GM21786 (cell line): ENCODE measurements around the gene MTRF1L.
A peak's percentile ranks its signal among the peaks of the same experiment; 100 is the strongest.

Source experiments
- ATAC-seq: cut with Tn5 transposase; IDR thresholded peaks from one replicate; pipeline ENCODE4 v1.9.1; 2021; ENCODE audit not compliant: unreplicated experiment

Gene MTRF1L, protein sequence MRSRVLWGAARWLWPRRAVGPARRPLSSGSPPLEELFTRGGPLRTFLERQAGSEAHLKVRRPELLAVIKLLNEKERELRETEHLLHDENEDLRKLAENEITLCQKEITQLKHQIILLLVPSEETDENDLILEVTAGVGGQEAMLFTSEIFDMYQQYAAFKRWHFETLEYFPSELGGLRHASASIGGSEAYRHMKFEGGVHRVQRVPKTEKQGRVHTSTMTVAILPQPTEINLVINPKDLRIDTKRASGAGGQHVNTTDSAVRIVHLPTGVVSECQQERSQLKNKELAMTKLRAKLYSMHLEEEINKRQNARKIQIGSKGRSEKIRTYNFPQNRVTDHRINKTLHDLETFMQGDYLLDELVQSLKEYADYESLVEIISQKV

DNA sequence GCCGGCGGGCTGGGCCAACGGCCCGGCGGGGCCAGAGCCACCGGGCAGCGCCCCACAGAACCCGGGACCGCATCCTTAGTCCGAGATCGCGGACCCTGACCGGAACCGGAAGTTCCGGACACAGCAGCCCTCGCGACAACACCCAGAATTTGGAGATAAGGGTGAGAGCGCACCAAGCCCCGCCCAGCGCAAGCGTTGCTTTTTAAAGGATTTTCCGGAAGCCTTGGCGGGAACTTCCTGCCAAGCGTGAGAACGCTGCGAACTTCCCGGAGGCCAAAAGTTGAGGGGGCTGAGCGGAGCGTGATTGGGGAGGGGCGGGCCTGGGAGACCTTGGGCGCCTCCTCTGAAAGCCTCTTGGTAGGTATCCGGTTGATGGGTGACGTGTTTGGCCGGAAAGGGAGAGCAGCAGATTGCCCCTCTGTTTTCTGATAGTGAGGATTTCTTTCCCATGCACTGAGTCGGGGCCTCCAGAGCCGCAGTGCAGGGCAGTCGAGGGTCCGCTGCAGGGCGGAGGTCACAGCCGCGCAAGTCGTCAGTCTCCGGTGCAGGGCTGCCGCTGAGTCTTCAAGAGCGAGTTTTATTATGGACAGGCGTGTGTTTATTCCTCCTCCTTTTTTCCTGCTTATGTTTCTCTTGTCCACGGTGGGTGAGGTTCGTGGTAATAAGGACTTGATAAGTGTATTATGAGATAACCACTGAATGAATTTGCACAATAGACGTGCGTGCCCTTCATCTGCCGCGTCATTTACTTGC is at the start of gene MTRF1L:
Gene MTRF1L (minus strand): TSS at position 97 of the 753 bp plus-strand sequence. CDS start 24 bp downstream, at position 73.
- ATAC-seq: peak; percentile 93

DNA sequence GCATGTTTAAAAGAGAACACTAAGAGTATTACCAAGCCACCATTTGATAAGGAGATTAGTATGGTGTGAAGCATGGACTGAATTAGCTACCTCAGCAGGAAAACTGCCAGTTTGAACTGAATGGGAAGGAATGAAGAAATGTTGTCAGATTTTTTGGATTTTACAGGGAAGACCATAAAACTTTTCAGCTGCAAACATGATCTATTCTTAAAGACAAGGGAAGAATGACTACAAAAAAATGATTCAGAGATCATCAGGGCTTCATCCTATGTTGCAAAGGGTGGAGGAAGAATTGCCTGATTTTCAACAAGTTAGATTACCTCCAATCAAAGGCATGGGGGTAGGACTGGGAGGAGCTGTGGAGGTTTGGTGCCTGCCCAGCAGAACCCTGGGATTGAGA is 49.3 kb upstream of the MTRF1L start:
- ATAC-seq: no peak

DNA sequence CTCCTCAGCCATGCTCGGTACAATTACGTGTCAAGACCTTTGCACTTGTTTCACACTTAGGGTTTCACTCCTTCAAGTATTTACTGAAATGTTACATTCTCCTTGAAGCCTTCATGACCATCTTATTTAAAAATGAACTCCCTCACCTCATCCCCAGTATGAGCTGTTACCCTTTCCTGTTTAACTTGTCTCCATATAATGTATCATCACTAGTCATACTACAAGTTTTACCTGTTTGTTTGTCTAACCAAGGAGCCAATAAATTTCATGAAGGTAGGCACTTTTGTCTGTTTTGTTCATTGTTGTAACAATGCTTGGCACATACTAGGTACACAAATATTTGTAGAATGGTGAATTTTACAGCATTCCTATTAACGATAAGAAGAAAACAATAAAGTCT is 46.1 kb upstream of the MTRF1L start:
- ATAC-seq: no peak

DNA sequence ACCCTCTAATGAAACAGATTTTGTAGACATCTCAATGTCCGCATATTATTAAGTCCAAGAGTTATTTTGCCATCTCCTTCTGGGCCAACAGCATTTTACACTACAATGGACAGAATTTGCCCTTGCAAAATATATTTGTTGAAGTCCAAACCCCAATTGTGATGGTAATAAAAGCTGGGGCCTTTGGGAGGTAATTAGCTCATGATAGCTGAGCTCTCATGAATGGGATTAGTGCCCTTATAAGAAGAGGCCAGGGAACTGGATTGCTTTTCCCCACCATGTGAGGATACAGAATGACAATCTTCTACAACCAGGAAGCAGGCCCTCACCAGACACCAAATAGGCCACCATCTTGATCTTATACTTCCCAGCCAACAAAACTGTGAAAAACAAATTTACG is 44.9 kb upstream of the MTRF1L start:
- ATAC-seq: no peak

DNA sequence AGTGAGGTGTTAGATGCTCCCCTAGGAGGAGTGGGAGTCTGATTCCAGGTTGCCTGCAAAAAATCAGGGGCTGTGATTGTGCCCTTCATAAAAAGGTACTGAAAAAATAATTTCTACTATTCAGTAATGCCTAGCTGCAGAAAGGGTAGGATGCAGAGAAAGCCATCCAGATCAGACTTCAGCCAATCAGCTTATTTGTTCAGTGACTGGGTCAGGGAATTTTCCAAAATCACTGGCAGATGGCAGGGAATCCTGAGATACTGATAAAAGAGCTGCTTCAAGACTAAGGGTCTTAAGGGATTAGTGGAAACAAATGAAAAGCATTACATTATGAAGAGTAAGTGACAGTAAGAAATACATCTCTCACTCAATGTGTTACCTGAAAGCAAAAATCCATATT is 42.8 kb upstream of the MTRF1L start:
- ATAC-seq: no peak

DNA sequence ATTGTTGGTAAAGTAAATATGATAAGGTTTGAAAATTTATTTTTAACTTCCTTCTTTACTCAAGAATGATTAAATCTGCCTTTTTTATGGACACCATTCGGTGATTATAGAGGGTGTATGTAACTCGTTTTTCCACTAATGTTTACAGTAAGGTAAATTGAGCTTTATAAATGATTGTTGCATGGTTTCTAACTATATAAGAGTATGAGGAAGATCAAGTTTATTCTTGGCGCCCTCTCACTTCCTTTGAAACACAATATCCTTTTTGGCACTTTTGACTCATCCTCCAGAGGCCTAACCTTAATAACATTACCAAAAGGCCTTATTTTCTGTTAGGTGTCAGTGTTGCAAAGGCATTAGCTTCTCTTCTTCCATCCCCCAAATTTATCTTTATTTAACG is 41.8 kb upstream of the MTRF1L start:
- ATAC-seq: no peak

DNA sequence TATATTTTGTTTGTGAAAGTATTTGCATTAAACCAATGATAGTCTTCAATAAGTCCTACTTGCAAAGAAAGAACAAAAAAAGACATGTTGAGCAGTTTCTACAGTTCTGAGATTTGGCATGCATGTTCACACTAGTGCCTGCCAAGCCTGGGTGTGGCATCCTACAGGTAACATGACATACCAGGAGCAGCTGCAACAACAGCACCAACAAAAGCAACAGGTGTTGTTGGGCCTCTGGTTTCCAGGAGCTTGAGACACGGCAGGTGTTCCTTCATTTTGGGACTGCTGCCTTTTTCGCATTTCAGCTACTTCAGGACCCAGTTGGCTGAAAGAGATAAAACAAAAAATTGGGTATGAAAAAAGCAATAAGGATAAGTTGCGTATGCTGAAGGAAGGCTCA is 41.2 kb upstream of the MTRF1L start:
- ATAC-seq: no peak

DNA sequence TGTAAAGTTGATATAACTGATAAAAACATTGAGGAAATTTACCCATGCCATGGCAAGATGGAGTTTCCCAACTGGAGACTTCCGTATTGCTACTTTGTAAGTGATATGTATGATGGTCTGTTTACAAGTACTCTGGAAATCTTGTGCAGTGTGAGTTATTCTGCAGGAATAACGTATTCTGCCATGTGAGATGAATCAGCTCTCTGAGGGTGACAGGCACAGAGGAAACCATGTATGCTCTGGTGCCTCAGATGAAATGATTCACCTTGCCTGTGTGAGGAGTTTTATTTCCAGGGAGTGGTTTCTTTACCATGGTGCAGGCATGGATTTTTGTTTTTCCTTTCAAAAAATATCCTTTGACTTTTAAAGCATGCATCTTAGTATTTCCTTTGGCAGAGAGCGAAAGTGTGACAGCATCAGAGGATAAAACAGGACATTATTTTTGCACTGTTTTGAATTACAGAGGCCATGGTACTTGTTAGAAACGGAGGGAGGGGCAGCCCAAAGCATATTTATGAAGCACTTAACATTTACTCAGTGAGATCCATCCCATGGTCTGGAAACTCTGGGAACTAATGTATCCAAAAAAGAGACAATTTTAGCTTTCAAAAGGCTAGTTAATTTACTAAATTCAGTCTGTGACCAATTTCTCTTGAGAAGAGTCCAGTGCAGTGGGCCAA is 36.0 kb upstream of the MTRF1L start:
- ATAC-seq: no peak

DNA sequence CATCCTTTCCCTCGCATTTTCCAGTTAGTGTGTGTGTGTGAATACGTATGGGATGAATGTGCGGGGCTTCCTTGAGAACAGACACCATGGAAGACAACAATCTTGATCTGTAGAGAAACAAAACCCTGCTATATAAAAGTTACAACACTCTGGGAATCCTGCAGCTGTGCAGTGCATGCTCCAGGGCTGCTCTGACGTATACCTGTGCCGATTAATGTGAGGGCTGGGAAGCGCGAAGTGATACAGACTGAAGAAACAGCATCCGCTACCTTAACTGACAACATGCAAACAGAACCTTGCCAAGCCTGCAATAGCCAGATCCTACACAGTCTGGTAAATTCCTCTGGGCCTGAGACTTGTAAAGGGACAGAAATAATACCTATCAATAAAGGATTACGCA is 31.6 kb upstream of the MTRF1L start:
- ATAC-seq: no peak

DNA sequence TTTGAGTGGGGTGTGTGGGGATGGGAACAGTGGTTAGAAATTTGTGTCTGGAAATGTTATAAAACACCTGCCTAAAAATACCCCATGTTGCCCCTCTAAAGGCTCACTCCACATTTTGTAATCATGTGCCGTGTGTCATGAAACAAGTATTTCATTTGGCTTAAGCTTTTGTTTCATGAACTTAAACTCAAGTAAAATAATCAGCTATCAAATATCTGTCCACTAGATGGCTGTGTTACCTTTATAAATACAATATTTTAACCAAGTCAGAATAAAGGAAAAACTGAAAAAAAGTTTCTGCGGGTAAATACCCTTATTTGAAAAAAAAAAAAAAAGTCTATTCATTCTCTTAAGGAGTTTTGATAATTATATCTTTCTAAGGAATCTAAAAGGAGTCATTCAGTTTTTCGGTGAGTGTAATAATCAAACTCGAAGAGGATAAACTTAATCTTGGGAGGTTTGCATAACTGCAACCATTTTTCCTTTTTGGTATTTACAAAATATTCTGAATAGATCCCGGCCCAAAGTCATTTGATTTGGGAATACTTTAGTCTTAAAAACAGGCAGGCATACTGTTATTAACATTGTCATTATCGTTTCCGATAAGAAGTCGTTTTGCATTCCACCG is 29.9 kb upstream of the MTRF1L start:
- ATAC-seq: no peak

DNA sequence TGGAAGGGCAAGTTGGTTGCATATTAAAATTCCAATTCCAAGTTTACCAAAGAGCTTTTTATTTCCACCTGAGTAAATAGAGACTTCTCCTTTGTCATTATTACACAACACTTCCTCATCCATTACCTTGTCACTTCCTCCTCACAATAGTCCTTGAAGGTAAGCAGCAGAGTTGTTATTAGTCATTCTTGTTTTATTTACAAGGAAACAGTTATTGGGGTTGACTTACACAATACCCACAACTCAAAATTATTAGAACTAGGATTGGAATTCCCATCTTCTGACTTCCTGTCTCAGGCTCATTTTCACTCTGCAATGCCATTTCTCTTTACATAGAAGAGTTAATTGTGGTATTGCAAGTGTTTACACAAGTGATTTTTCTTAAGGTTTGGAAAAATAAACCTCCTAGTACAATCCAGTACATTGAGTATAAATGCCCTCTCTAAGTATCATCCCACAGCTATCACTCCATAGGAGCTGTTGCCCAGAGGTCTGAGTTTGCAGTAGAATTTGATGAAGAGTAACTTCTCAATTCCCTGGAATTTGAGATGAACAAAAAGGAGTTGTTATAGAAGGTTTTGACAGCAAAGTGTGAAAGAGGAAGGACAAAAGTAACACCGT is 28.9 kb upstream of the MTRF1L start:
- no peak for ATAC-seq

DNA sequence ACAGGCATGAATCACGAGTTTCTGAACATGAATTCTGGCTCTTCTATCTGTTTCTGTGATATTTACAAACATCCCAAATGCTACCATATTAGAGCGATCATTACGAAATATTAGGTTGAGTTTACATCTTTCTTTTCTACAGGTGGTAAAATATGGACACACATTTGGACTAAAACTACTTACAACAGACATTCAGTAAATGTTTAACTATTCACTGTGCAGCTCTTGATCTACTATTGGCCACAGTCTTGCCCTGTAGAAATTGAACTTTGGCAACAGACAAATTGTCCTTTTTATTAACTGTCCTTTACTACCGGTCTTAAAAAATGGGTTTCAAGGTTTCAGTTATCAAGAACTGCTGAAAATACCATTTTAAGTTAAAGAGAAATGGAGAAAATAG is 26.5 kb upstream of the MTRF1L start:
- no peak for ATAC-seq

DNA sequence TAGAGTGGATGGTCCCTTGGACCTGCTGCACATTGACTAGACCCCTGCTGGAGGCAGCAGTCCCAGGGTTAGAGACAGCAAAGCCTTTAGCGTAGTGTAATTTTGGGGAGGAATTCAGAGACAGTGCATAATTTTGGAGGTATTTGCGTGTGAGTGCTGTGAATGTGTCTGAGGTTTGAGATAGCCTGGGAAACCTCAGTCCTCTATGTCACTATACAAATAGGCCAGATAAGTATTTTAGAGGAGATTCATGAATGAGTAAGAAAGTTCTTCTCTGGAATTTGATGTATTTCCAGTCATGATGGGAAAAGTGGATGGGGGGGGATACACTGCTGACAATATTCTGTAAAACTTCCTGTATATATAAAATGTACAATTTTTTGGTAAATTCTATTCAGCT is 25.8 kb upstream of the MTRF1L start:
- no peak for ATAC-seq

DNA sequence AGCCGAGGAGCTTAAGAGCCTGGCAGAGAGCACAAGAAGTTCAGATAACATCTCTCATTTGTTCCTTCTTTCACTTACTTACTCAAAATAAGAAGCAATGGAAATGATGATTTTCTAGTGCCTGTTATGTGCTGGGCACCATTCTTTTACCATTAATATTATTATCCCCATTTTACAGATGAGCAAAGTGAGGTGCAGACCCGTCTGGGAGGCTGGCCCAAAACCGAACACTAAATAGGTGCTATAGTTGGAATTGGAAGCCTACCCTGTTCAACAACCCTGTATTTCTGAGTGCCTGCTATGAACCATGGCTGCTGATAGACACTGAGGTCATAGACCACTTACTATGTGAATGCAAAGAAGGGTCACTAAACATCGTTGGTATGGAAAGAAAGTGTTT is 25.0 kb upstream of the MTRF1L start:
- no peak for ATAC-seq

DNA sequence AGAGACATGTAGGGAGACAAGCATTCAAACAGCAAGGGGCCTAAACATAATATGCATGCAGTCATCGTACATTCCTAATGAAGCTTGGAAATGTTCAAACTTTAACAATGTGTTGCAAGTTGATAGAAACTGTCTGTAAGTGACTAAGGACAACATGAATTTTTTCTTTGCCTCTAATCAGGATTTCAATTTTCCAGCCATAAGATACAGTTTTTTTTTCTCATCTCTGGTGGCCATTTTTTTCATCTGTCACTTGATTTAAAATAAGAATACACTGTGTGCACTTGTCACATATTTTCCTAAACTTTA is 22.2 kb upstream of the MTRF1L start:
- ATAC-seq: no peak

DNA sequence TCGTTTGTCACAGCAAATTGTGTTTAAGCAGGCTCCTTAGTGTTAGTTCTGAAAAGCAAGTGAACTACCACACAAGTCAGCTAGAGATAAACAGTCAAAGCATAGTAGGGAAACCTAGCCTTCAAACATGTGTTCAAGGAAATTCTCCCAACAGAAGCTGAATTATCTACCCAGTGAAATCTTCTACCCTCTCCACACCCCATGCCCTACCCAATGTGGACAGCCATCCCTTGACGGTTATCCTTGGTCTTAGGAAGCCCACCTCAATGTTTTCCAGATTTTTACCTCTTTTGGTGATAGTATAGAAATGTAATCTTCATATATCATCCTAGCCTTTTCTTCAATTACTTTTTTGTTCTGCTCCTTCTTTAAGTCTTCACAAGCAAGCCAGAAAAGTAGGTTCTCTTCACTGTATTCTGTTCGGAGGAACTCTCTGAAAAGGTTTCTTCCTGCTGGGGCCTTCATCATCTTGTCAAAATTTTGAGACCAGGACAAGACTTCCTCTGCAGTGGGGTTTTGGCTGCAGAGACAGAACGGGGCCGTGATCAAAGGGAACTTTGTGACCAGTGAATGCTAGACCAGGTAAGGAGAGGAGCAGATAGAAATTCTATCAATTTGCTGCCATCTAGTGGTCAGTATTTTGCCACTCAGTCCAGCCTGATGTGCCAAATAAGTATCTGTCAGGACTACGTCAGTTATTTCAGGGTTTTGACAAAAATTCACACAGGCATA is 21.6 kb upstream of the MTRF1L start:
- ATAC-seq: peak; percentile 99

DNA sequence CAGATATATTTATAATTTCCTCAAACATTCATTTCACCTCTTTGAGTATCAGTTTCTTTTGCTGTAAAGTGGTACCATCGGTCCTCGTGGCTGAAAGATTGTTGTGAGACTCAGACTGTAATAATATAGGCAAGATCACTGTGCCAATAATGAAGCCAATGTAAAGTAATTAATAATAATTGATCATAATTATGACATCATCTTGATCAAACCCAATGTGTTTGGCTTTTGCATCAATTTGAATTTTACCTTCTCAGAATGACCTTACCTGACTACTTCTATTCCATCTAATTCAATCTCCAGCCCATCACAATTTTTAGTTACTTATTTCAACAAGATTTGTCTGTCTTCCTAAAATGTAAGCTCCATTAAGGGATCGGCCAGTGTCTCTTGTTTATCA is 15.8 kb upstream of the MTRF1L start:
- ATAC-seq: no peak

DNA sequence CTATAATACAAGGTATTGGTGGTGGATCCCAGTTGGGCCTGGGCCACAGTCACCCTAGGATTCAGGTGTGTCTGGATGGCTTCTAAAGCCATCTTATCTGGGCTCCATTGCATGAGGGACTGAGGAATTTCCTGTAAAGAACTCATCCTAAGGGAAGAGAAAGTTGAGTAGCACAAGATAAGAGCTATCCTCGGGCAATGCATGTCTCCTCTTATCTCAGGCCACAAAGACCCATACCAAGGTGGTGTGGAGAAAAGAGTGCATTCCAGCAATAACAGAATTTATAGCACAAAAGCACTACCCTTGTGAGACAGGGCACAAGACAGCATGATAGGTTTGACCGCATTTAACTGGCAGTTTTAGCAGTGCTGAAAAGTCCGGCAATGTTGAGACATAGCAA is 14.3 kb upstream of the MTRF1L start:
- no peak for ATAC-seq

DNA sequence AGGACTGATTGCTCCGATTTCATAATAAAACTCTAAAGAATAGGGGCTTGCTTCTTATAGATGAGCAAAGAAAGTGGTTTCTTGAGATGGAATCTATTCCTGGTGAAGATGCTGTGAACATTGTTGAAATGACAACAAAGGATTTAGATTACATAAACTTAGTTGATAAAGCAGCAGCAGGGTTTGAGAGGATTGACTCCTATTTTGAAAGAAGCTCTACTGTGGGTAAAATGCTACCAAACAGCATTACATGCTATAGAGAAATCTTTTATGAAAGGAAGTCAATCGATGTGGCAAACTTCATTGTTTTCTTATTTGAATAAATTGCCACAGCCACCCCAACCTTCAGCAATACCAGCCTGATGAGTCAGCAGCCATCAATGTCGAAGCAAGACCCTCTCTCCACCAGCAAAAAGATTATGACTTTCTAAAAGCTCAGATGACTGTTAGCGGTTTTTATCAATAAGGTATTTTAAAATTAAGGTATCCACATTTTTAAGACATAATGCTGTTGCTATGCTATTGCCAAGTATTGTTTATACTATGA is 12.7 kb upstream of the MTRF1L start:
- ATAC-seq: no peak

DNA sequence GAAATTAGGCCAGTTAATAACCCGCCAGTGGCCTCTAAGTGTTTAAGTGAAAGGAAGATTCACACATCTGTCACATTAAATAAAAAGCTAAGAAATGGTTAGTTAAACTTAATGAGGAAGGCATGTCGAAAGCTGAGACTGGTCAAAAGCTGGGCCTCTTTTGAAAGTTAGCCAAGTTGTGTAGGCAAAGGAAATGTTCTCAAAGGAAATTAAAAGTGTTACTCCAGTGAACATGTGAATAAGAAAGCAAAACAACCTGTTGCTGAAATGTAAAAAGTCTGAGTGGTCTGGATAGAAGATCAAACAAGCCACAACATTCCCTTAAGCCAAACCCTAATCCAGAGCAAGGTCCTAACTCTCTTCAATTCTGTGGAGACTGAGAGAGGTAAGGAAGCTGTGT is 10.9 kb upstream of the MTRF1L start:
- ATAC-seq: no peak
